NCI-H146 (cell line): ENCODE data around the gene RNF31.

Source experiments
- DNase-seq: peaks from one replicate; lab custom pipeline; 2025; lab: John Stamatoyannopoulos, UW

The RNF31 gene

DNA sequence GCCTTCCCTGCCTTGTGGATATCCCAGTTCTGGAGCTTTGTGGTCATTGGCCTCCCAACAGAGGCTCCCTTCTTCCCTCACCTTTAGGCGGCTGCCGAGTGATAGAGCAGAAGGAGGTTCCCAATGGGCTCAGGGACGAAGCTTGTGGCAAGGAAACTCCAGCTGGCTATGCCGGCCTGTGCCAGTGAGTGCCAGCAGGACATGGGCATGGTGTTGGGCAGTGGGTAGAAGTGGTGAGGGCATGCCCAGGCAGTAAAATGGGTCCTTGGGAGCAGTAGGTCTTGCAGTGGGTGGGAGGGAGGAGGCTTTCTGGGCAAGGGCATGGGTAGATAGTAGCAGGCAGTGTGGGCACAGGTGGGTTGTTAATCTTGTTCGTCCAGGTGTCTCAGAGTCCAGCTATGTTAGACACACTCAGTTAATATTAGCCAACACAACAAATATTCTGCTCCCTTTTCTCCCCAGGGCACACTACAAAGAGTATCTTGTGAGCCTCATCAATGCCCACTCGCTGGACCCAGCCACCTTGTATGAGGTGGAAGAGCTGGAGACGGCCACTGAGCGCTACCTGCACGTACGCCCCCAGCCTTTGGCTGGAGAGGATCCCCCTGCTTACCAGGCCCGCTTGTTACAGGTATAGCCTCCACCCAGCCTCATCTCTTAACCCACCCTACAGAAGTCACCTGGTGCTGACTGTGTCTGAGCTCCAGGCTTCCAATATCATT, 12.6 kb downstream of the RNF31 start:
- DNase-seq = no peak

GRCh38 chr14:24160499-24160849, 13.2 kb downstream of the RNF31 start:
- no peak for DNase-seq

DNA sequence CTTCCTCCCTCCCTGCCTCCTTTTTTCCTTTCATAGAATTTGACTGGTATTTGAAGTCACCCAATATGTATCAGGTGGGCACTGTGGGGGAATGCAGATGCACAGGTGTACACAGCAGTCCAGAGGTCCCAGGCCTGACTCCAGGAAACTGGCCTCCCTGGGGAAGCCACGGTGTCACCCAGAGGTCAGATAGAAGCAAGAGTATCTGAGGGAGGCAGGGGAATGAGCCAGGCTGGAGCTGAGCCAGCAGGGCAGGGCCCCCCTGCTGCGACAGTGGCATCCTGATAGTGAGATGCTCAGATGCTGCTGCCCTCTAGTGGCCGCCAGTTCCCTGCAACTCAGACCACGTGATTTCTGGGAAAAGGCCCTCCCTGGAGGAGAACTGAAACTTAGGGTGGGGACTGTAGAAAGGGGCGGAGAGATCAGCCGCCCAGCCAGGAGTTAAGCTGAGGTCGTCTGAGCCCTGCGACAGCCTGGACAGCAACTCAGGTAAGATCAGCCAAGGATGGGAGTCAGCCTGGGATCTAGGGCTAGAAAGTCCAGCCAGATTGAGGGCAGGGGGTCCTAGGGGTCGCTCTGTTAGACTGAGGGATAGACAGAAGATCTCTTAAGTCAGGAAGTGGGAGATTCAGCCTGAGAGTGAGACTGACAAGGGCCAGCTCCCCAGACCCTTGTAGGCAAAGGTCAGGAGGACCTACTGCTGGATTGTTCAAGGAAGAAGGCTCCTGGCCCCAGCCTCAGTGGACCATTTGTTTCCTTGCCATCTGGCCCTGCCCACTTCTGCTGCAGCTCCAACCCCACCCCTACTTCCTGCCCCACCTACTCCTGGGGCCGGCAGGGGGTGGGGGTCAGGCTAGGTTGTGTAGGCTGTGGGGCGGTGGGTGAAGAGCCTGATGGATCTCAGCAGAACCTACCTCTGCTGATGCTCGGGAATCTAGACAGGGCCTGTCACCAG, 13.8 kb downstream of the RNF31 start, which contains the start of gene IRF9:
Gene IRF9, plus strand, starts transcription at position 416 of the 955 bp plus-strand sequence. CDS start 880 bp downstream, outside the sequence.
- DNase-seq = peak; percentile 94

DNA sequence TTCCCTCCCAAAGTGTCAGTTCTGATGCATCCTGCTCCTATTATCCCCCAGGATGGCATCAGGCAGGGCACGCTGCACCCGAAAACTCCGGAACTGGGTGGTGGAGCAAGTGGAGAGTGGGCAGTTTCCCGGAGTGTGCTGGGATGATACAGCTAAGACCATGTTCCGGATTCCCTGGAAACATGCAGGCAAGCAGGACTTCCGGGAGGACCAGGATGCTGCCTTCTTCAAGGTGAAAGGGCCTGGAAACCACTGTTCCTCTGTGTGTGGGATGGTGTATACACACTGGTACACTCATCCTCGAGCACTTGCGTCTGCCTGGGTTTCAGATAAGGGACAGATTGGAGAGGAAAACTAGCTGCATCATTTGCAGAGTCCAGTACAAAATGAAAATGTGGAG, 14.8 kb downstream of the RNF31 start:
- no peak for DNase-seq

GRCh38 chr14:24164518-24164991, 17.3 kb downstream of the RNF31 start:
- no peak for DNase-seq

- no peak for DNase-seq
These were observed 18.5 kb downstream of the RNF31 start for GRCh38 chr14:24165785-24166184.

- DNase-seq = no peak
These were observed 20.3 kb downstream of the RNF31 start for GRCh38 chr14:24167469-24168114.

DNA sequence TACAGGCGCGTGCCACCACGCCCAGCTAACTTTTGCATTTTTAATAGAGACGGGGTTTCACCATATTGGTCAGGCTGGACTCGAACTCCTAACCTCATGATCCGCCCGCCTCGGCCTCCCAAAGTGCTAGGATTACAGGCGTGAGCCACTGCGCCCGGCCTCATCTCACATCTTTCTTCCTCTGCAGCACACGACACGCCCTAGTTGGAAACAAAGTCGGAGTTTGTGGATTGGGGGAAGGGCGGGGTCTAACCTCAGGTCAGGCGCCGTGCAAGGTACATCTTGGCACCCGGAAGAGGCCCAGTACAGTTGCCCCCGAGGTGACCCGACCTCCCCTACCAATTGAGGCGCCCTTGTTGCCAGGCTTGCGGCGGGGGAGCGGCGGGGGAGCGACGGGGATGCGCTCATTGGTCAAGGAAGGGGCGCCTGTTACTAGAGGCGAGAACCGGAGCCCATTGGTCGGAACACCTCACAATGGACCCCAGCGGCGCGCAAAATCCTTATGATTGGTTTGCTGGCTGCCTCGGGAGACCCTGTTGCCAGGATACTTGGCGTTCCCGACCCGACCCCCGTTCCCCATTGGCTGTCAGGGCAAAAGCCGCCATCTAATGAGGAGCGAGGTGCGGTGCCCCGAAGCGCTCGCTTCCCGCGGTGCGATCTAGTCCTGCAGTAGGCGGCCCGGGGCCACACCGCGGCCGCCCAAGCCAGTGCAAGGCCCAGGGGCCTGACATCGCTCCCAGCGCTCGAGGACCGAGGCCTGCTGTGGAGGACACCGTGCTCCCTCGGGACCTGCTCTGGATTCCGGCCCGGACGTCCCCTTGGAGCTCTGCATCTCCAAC, 24.3 kb downstream of the RNF31 start, which contains the start of gene REC8:
Gene REC8, plus strand, starts transcription at position 659 of the 839 bp plus-strand sequence. CDS start 473 bp downstream, outside the sequence.
- no peak for DNase-seq

GRCh38 chr14:24172261-24172860, 25.1 kb downstream of the RNF31 start:
- DNase-seq = no peak

- no peak for DNase-seq
These were observed 25.6 kb downstream of the RNF31 start for GRCh38 chr14:24172871-24173281.

GRCh38 chr14:24176599-24176998, 29.3 kb downstream of the RNF31 start:
- DNase-seq = no peak

DNA sequence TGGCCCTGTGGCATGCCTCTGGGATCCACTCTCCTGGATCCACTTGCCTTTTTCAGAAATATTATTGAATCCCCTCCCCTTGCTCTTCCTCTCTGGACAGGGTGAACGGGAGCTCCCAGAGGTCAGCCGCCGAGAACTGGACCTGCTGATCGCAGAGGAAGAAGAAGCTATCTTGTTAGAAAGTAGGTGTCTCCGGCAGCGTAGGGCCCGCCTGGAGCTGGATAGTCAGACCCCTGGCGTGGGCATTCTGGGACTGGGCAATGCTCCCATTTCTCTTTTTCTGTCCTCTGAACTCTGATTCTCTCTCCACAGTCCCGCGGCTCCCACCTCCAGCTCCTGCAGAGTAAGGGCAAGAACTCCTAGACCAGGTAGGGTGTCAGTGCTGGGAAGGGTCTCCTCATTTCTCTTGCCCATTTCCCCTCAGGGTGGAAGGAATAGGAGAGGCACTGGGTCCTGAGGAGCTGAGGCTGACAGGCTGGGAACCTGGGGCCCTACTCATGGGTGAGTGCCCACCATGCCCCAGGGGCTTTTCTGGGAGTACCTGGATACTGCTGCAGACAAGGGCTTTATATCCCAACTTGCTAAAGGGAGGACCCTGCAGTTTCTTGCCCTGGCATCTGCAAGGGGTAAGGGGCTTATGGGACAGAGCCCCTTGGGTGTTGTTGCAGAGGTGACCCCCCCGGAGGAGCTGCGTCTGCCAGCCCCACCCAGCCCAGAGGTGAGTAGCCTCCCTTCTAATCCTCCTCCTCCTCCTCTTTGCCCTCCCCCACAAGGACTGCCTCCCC, 29.9 kb downstream of the RNF31 start:
- no peak for DNase-seq

DNA sequence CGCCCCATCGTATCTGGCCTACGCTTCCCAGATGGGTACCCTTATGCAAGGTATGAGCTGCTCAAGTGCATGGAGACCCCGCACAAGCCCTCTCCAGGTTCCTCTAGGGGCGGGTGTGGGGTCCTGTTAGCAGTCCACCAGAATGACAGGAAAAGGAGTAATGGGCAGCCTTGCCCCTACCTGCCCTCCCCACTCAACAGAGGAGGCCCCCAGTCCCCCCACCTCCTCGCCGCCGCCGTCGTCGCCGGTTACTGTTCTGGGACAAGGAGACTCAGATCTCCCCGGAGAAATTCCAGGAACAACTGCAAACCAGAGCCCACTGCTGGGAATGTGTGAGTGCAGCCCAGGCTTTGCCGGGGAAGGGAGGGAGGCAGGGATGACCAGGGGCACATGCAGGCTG, 30.6 kb downstream of the RNF31 start:
- no peak for DNase-seq

DNA sequence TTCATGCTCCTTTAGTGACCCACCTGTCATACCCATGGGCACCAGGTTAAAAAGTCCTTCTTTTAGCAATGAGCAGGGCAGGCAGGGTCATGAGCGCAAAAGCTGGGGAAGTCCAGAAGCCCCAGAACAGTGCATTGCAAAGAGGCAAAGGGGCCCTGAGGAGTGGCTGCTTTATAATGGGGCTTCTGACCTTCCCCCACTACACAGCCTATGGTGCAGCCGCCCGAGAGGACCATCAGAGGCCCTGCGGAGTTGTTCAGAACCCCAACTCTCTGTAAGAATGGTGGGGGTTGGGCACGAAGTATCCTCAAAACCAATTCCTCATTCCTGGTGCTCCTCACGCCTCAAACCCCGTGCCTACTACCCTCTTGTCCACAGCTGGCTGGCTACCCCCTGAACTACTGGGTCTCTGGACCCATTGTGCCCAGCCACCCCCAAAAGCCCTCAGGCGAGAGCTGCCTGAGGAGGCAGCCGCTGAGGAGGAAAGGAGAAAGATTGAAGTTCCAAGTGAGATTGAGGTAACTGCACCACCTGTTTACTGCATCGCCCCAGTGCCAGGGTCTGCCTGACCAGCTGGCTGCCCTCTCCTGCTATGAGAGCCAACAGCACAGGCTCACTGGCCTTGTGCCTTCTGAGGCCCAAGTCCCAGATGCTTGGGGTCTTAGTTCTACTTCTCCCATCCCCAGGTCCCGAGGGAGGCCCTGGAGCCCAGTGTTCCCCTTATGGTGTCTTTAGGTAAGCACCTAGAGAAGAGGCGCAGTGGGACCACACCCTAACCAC, 31.3 kb downstream of the RNF31 start:
- no peak for DNase-seq

DNA sequence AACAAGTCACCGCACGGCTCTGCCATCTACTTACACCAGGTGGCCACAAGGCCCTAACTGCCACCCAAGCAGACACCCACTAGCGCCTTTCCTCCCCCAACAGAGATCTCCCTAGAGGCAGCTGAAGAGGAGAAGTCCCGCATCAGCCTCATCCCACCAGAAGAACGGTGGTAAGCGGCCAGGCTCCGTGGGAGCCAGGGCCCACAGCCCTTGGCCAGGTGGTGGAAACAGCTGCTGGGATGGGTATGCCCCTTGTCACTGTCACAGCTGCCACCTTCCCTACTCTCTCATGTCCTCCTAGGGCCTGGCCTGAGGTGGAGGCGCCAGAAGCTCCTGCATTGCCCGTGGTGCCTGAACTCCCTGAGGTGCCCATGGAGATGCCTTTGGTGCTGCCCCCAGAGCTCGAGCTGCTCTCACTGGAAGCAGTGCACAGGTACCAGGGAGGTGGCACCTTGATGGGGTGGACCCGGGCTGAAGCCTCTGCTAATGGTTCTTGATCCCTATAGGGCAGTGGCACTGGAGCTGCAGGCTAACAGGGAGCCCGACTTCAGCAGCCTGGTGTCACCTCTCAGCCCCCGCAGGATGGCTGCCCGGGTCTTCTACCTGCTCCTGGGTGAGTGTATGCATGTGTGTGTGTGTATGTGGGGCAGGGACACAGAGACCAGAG, 32.1 kb downstream of the RNF31 start:
- no peak for DNase-seq

DNA sequence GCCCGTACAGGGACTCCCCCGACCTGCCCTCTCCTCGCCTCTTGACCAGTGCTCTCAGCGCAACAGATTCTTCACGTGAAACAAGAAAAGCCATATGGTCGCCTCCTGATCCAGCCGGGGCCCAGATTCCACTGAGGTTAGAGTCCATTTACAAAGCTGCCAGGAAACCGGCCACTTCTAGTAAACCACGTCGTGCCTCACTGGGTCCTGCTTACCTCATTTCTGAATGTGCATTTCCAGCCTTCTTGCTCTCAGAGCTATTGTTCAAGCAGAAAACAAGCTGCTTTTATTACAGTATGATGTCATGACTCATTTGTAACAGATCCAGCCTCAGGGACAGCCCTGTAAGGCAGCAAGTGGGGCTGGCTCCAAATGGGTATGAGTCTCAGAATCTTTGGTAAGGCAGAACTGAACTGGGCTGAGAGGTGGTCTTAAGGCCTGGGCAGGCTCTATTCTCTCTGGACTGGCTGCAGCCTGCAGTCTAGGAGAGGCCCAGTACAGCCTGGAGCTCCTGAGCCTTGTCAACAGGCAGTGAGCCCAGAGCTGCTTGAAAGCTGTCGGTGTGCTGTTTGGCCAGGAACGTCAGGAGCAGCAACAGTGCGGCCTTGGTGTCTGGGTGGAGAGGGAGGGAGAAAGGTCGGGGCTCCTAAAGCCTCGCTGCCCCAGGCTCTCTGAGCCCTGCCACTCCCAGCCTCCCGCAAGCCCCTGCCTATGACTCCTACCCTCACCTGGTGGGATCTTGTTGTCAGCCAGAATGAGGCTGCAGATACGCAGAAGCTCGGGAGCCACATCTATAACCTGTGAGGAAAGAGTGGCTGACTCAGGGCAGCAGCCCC, 32.9 kb downstream of the RNF31 start:
- DNase-seq = no peak

GRCh38 chr14:24181371-24182077, 34.2 kb downstream of the RNF31 start:
- no peak for DNase-seq
